ENCODE data around the gene BAIAP3. TPM values are rescaled to one million over a fixed set of nuclear protein-coding genes. Genes with fewer than 3 reads are reported as not detected.

BAIAP3 gene
- total and polyA plus RNA-seq, 2 donors (not counting 3 experiments of a cell fraction or from before 2014, with no cell fraction given): 0.36 to 0.66 TPM

GRCh38 chr16:1299868-1300203 is 33.6 kb upstream of the BAIAP3 start:
- CTCF ChIA-PET: interaction anchor here (1.4 to 2.4 kb wide), 4 partner anchors 9 to 121 kb away, joined by 3 to 15 read pairs (median 4); partner anchors contain the start of gene UQCC4
- Histone ChIP-seq H4K20me1 (replicated peaks; ENCODE audit: control insufficient read depth, extremely low read depth, insufficient read depth, low read length) (no peaks in the 10 kb centered on the region), H3K9ac (replicated peaks; ENCODE audit: extremely low read depth, insufficient read depth, low read length) (no peak overlapping the region), H3K27me3 (ENCODE audit: control insufficient read depth in 2 of 2, insufficient read depth in 2 of 2, low read length in 2 of 2) (no peaks in the 10 kb centered on the region), H3K4me1 (ENCODE audit: control insufficient read depth, extremely low read depth, insufficient read depth, low read length) (peaks cover 2% of the 10 kb centered on the region), H3K4me3 (replicated peaks in 1 of 3; ENCODE audit: insufficient read depth in 1 of 3, low read depth in 1 of 3, low read length in 3 of 3) (no peak overlapping the region), H3K27ac (ENCODE audit: insufficient read depth, low read depth, low read length) (no peak overlapping the region), H3K9me1 (replicated peaks; ENCODE audit: control insufficient read depth, extremely low read depth, insufficient read depth, low read length) (no peaks in the 10 kb centered on the region), H2AFZ (ENCODE audit: low read depth, low read length) (no peak overlapping the region), H3K79me2 (ENCODE audit: control insufficient read depth, insufficient read depth, low read length) (no peaks in the 10 kb centered on the region), H3K4me2 (ENCODE audit: insufficient read depth, low read length) (no peak overlapping the region), H3K36me3 (ENCODE audit: control insufficient read depth in 2 of 2, extremely low read depth in 1 of 2, insufficient read depth in 2 of 2, low read length in 2 of 2) (no peaks in the 10 kb centered on the region), H3K9me3 (replicated peaks; ENCODE audit: control insufficient read depth, insufficient read depth, low read length) (no peaks in the 10 kb centered on the region)
- intact Hi-C loops (cut with micrococcal nuclease) (loop anchor here (10.0 kb wide), 2 partner anchors 105 to 485 kb away; partner anchors contain the start of genes NUBP2 and SPSB3), dilution Hi-C loops (cut with MboI; ENCODE audit: extremely low pct_ligation_motif_present, low sequenced_read_pairs) (no loop called here)
- FAIRE-seq (no peak), DNase-seq (ENCODE audit: low read depth, low spot score) (no peak)
- no TSS peak for BruUV-seq (replicated peaks)
- TF ChIP-seq FOS (IDR thresholded peaks at IDR 0.05; ENCODE audit: borderline replicate concordance, insufficient read depth, low read length) (no peak), POLR2A (IDR thresholded peaks at IDR 0.05; ENCODE audit: low read depth, low read length) (no peak), MYC (IDR thresholded peaks at IDR 0.05; ENCODE audit: low read depth, low read length) (no peak), POLR2AphosphoS5 (IDR thresholded peaks at IDR 0.05; ENCODE audit: insufficient read depth, low read depth, low read length) (no peak), GATA2 (IDR thresholded peaks at IDR 0.05; ENCODE audit: insufficient read depth, insufficient read length, low read depth, low read length) (no peak), MAX (IDR thresholded peaks at IDR 0.05; ENCODE audit: insufficient read depth, insufficient read length) (no peak), CTCF (IDR thresholded peaks at IDR 0.05; ENCODE audit: extremely low read depth in 1 of 2, insufficient read depth in 1 of 2, low read depth in 1 of 2, low read length in 2 of 2) (no peak), JUN (IDR thresholded peaks at IDR 0.05; ENCODE audit: borderline replicate concordance, insufficient read depth, insufficient read length, low read depth) (no peak), EZH2 (IDR thresholded peaks at IDR 0.05; ENCODE audit: borderline replicate concordance, low read depth, low read length, severe bottlenecking) (no peak)
- POLR2A ChIA-PET: no interaction called here
